ENCODE data around the gene UBE2A.

The UBE2A gene

DNA sequence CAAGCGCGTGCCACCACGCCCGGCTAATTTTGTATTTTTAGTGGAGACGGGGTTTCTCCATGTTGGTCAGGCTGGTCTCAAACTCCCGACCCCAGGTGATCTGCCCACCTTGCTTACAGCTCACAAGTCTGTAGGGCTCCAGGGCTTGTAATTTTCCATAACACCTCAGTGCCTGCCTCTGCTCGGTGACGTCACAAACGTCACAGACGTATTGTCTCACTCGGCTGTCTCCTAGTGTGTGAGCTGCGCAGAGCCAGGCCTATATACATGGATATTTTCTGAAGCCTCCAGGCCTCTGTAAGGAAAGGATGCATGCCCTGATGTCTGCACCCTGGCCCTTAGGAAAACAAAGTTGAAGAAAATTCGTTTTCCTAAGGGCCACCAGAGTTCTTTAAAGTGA, 40.4 kb downstream of the UBE2A start:
- DNase-seq: no peak

DNA sequence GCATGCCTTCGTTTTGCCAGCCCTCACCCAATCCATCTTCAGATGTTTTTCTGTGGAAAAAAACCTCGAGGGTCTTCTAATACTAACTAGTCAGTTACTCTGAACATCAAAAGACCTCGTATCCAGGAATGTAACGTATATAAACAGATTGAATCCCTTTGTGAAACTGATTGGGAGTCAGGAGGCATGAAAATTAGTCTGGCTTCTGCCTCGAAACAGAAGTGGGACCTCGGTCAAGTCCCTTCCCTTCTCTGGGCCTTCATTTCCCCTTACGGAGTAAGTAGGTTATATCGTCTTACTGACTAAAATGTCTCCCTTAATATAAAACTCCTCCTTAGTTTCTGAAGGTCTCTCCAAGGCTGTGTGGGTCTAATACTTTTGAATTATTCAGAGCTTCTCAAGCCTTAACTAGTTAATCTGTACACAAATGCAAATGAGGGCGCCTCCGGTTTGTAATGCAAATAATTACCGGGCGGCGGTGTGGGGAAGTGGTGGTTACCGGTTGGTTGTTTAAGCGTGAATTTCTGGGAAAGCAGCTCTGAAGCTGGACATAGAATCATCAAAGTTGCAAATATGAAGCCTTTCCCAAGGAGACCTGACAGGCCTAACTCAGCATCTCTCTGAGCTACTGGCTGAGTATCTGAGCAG, 43.3 kb downstream of the UBE2A start:
- DNase-seq: peak in 1 of 2 experiments; percentile 37

DNA sequence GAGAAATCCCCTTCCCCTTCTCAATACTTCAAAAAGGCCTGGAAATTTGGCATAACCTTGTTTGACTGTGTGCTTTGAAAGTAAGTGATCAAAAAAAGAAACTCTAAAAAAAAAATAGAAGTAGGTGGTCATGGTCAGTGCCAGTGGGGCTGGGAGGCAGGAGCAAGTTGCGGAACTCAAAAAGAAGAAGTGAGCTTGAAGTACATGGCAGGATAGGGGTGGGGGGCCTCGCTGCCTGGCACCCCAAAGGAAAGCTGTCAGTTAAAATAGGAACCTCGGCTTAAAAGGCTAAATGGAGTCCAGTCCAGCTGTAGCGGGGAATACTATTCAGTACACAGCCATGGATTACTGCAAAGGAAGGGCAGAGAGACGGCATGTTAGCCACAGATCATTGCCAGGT, 44.1 kb downstream of the UBE2A start:
- DNase-seq: peak; percentile 50 to 65

- DNase-seq: no peak
These were observed 48.2 kb downstream of the UBE2A start for GRCh38 chrX:119622356-119623232.

DNA sequence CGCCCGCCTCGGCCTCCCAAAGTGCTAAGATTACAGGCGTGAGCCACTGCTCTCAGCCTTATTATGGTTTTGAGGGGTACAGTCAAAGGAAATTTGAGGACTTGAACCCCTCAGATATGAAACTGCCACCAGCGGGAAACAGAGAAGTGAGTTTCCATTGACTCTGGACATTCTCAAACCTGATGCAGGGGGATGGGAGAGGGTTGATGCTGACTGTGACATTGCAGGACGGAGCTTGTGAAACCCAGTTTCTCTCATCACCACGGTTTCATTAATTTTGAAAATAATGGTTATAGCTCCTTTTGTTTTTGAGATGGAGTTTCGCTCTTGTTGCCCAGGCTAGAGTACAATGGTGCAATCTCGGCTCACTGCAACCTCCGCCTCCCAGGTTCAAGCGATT, 50.1 kb downstream of the UBE2A start:
- no peak for DNase-seq

DNA sequence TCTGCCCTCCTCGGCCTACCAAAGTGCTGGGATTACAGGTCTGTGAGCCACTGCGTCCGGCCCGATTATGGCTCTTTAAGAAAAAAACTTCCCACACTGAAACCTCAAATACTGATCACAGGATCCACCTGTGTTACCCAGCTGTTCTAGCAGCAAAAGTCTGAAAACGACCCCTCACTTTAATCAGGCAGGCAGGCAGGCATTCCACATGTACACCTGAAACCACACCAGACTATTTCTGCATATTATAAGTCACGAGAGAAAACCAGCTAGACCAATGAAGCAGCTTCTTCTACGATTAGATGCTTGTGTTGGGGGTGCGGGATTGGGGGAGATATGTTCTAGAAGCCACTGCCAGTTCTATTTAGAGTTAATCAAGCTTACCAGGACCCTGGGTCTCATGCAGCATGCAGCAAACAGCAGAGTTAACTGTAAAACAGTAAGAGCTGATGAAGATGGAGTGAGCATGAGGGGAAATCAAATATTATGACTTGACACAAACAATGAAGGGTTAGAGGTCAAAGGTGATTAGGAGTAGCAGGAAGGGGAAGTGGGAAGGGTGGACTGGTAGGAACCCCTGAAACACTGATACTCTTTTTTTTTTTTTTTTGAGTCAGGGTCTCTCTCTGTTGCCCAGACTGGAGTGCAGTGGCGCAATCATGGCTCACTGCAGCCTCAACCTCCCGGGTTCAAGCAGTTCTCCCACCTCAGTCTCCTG, 50.7 kb downstream of the UBE2A start:
- no peak for DNase-seq

- DNase-seq: no peak
These were observed 51.5 kb downstream of the UBE2A start for GRCh38 chrX:119625843-119626242.

Measured in Kasumi-1 (cell line).